ENCODE results near the gene SLC7A5. TPM values are rescaled to one million over a fixed set of nuclear protein-coding genes. Genes with fewer than 3 reads are reported as not detected.
"Not testable (repeated sequence)": the region's sequence is repeated elsewhere in the genome, so short reads cannot be mapped to it uniquely, and the experiment has no call there.

SLC7A5 gene
- total RNA-seq = 2.6 and 9.5 TPM in 2 replicates

- DNase-seq (ENCODE audit: low read depth in 2 of 2) = peak; percentile 81 to 88
Observed at GRCh38 chr16:87869061-87869878, at the start of gene SLC7A5. Gene SLC7A5, minus strand, starts transcription at chr16:87869507. Its CDS starts 85 bp downstream, at chr16:87869422.

DNA sequence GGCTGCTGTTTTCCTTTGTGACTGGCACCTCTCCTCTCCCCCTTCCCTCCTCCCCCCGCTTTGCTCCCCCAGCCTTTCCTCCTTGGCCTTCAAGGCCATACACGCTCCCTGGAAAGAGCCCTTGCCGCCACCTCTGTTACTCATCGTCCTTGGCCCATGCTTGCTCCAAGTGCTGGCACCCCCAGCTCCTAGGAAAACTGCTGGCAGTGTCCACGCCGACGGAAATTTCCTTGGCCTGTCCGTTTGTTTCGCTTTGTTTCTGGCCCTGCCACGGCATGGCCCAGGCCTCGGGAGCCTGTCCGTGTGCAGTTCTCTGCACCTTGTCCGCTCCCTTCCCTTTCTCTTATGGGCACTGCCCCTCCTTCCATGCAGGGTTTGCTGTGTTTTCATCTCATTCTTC is 49.0 kb upstream of the SLC7A5 start:
- DNase-seq (ENCODE audit: low read depth in 2 of 2) = no peak

- no peak for DNase-seq (ENCODE audit: low read depth in 2 of 2)
Observed at GRCh38 chr16:87917503-87917902, 48.2 kb upstream of the SLC7A5 start.

- DNase-seq (ENCODE audit: low read depth in 2 of 2) = no peak
Observed at GRCh38 chr16:87914812-87915211, 45.5 kb upstream of the SLC7A5 start.

DNA sequence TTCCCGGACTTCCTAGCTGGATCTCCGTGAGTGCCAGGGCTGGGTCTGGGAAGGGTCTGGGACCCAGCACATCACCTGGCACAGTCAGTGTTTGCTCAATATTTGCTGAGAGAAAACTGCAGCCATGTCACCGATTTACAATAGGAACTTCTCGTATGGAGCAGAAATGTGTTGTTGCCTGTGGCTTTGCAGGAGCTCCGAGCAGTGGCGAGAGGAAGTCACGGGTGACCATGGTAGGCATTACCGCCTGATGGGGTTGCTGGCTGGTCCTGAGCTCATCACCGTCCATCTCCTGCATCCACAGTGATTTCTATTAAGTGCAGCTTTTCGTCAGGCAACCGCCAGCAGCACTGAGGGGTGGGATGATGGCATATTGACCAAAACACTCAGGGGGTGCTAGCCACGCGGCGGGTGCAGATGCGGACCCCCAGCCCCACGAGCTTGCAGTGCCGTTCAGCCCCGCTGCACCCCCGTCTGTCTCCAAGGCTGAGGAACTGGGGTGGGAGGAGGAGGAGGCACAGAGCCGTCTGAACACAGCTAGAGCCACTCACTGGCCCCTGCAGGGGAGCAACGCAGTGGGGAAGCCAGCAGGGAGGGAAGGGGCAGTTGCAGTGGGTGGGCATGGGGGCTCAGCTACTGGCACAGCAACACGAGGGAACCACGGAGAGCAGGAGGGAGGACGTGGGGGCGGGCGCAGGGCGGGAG is 44.9 kb upstream of the SLC7A5 start:
- not testable (repeated sequence) for DNase-seq (ENCODE audit: low read depth in 2 of 2)

- DNase-seq (ENCODE audit: low read depth in 2 of 2) = not testable (repeated sequence)
Observed at GRCh38 chr16:87912691-87913090, 43.4 kb upstream of the SLC7A5 start.

DNA sequence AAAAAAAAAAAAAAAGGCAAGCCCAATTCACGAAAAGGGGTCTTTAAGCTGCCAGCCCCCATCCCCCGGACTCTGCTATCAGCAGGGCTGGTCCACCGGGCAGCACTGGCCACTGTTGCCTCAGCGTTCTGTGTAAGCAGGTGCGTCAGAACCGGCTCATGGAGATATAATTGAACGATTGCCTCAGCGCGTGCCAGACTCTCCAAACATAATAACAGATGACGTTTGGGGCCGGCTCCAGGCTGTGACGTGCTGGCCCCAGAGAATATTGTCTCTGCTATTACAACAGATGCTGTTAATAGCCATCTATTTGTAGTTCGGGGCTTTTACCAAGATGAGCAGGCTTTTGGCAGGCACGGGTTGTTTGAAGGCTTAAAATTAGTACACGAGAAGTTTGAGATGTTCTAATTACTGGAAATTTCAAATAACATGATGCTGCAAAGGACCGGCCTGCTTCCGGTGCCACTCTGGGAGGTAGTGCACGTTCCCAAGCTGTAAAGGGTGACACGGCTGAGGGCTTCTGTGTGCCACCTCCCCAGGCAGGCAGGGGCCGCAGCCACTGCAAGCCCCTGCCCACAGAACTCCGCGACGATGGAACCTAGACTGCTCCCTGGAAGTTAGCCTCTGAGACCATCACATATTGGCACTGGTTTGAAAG is 41.9 kb upstream of the SLC7A5 start:
- not testable (repeated sequence) for DNase-seq (ENCODE audit: low read depth in 2 of 2)

GRCh38 chr16:87909203-87909935 is 40.1 kb upstream of the SLC7A5 start:
- peak; percentile 55 to 63 for DNase-seq (ENCODE audit: low read depth in 2 of 2)

DNA sequence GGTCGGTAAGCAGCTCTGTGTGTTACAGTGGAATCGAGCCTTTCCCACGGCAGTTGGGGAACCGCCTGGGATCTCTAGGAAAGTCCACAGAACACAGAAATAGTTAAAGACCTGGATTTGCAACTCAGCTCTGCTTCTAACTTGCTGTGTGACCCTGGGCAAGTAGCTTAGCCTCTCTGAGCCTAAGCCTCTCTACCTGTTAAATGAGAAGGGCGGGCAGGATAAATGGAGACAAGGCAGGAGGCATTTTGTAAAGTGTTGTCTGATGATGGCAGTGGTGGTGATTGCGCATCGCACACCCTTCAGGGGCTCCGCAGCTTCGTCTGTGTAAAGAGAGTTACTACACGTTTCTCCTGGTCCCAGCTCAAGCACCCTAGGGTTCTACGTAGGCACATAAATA is 38.8 kb upstream of the SLC7A5 start:
- not testable (repeated sequence) for DNase-seq (ENCODE audit: low read depth in 2 of 2)

- not testable (repeated sequence) for DNase-seq (ENCODE audit: low read depth in 2 of 2)
Observed at GRCh38 chr16:87905521-87905920, 36.2 kb upstream of the SLC7A5 start.

- DNase-seq (ENCODE audit: low read depth in 2 of 2) = not testable (repeated sequence)
Observed at GRCh38 chr16:87904963-87905362, 35.7 kb upstream of the SLC7A5 start.

DNA sequence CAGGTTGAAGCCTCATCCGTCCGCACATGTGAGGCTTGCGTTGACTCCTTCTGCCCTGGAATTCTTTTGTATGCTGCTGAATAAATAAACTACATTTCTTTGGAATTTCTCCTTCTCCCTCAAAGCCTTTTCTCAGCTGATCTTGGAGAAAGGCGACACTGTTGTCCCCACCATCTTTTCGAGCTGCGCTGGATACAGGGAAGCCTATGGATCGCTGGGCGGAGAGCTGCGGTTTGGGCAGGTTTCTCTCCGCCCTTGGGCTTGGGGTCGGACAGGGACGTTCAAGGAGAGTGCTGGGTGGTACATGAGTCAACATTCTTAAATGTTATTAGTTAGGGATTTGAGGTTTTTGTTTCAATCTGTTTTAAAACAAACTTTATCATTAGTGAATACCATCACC is 31.2 kb upstream of the SLC7A5 start:
- DNase-seq (ENCODE audit: low read depth in 2 of 2) = not testable (repeated sequence)

DNA sequence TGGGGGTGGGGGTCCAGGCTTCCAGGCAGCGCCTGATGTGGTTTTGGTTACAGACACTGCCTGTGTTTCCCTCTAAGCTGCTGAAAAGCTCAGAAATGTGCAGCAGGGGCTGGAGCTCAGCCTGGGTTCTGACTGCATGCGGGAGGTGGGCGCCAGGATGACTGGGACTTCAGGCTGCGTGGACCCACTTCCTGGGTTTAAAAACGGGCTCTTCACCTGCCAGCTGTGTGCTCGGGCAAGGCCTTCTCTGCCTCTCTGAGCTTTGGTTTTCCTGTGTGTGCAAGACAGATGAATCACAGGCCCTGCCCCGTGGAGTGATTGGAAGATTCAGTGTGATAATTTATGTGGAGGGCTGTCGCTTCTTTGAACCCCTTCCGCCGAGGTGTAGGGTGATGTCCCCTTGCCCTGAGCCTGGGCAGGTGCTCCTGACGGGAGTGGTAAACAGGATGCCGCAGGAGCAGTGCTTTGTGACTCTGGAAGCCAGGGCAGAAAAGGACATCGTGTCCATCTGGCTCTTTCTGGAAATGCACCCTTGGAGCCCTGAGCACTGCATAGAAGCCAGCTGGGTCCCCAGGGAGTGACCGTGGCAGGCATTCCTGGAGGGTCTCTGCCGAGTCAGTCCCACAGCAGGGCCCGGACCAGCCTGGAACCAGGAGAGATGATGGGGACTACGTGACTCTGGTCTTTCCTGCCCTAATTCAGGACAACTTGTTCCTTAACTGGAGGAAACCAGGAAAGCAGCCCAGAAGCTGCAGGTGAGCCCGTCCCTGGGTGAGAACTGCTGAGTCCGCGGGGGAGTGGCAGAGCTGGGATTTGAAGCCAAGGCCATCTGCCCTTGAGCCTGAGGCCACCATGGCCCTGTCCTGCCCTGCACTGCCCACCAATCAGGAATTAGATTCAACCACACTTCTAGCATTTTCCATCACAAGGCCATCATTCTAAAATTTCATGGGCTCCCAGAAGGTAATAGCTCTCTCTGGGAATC is 28.5 kb upstream of the SLC7A5 start:
- DNase-seq (ENCODE audit: low read depth in 2 of 2) = peak in 1 of 2 donors; percentile 13

DNA sequence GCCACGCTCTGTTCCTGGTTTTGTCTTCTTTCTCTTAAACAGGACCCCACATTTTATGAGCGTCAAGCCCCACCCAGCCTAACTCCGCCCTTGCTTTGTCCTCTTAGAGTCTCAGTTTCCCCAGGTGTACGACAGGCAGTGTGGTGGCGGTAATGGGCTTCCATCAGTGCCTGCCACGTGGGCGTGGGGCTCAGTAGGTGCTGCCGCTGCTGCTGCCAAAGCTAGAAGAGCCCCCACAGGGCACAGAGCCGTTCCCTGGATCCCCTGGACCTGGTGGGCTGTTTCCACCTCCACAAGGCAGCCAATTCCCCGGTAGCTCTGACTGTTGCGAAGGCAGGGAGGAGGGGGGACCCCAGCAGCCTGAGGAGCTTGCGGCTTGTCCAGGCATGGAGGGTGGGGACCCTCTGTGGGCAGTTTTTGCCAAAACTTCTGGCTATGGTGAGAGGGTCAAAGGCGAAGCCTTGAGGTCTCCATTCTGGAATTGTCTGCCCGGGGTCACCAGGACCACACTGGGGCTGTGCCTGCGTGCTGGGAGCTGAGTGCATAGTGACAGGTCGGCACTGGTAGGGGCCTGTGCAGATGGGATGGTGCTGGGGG is 27.7 kb upstream of the SLC7A5 start:
- not testable (repeated sequence) for DNase-seq (ENCODE audit: low read depth in 2 of 2)

DNA sequence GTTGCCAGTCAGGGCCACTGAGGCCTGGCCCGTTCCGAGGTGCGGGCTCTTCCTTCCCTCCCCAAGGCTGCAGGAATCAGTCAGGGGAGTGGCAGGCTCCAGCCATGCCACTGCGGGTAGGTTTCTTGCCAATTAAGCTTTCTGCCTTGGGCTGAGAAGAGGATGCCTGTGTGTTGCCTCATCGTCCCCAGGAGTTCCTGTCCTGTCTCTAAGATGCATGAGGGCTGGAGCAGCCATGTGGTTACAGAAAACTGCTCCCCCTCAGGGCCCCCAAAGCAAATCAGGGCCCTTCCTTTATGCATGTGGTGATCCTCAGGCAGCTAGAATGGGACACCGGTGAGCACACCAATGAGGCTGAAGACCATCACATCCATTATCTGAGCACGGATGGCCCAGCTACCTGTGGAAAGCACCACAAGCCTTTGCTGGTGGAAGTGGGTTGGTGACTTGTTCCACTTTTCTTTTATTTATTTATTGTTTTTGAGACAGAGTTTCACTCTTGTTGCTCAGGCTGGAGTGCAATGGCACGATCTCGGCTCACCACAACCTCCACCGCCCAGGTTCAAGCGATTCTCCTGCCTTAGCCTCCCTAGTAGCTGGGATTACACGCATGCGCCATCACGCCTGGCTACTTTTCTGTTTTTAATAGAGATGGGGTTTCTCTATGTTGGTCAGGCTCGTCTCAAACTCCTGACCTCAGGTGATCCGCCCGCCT is 27.0 kb upstream of the SLC7A5 start:
- DNase-seq (ENCODE audit: low read depth in 2 of 2) = not testable (repeated sequence)

DNA sequence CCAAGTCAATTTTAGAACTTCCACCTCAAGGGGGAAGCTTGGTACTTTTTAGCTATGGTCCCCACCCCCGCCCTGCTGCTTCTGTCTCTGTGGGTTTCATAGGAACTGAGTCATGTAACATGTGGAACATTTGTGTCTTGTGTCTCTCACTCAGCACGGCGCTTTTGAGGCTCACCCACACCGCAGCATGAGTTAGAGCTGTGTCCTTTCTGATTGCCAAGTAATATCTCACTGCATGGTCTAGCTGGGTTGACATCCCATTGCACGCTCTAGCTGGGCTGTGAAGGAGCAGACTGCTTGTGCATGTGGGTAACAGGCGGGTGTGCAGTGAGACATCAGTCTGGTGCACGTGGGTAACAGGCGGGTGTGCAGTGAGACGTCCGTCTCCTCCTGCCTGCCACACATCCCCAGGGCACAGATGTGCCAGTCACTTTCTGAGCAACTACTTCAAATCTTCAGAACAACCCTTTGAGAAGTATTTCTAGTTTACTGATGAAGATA is 26.4 kb upstream of the SLC7A5 start:
- DNase-seq (ENCODE audit: low read depth in 2 of 2) = peak in 1 of 2 donors; percentile 29

- not testable (repeated sequence) for DNase-seq (ENCODE audit: low read depth in 2 of 2)
Observed at GRCh38 chr16:87894005-87894404, 24.7 kb upstream of the SLC7A5 start.

DNA sequence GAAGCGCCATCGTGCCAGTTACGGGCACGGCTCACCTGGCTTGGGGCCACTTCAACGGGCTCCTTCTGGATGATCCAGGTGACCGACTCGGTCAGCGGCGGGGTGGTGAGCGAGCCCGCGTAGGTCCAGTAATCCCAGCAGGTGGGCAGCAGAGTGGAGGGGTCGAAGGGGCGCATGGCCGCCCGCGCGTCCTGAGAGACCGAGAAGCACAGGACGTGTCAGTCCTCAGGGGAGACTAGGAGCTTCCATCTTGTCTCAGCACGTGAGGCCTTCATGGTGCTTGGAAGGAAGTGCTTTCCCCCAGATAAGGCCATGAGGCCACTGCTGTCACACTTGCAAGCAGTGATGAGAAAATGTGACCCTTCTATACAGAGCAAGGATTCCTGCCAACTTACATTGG is 22.5 kb upstream of the SLC7A5 start:
- no peak for DNase-seq (ENCODE audit: low read depth in 2 of 2)

DNA sequence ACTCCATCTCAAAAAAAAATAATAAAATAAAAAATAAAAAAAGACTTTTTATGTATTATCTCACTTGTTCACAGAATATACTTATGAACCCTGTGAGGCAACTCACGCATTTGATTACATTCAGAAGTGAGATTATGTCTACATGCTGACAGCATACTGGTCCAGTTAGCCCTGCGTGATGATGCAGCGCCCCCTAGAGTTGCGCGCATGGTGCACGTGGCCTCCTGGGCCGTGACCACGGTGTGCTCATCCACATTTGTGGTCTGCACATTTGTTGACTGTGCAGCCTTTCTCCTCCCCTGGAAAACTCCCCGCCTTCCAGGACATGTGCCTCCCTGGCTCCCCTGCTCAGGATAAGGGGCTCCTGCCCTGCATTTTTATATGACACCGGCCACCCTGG is 20.5 kb upstream of the SLC7A5 start:
- not testable (repeated sequence) for DNase-seq (ENCODE audit: low read depth in 2 of 2)

All from lung microvascular endothelial cell (primary cell).